H1 (cell line): ENCODE data around the gene FSCN2. TPM values are rescaled to one million over a fixed set of nuclear protein-coding genes. Genes with fewer than 3 reads are reported as not detected.
A peak's percentile ranks its signal among the peaks of the same experiment; 100 is the strongest.

Experiments used
- CTCF ChIA-PET: fragments of 300-600 bp; sonication (Branson Sonifier 250); formaldehyde crosslinking; loops from one replicate; lab custom pipeline; 2021; ENCODE audit not compliant: partially characterized antibody; lab: Charles Lee
- POLR2A ChIA-PET: fragments of 300-600 bp; sonication (Branson Sonifier 250); formaldehyde crosslinking; loops from one replicate; lab custom pipeline; 2021; ENCODE audit warnings: inconsistent platforms; ENCODE audit not compliant: partially characterized antibody; lab: Charles Lee
- DNase-seq, 2 experiments: peaks; one replicate each; pipeline versions ENCODE4 v3.0.0 to v3.0.0-alpha.2; 2010 to 2022; ENCODE audit warnings: low spot score in 2 of 2, low read depth in 1 of 2, mixed read lengths in 1 of 2
- FAIRE-seq: peaks from 2 replicates; lab custom pipeline; 2011; peaks lifted over from hg19 to GRCh38; lab: Jason Lieb, UNC
- H2AFZ ChIP-seq: 2 replicates; pipeline ENCODE4 v1.8.1; 2012; ENCODE audit warnings: low read length, inconsistent platforms
- H2AK5ac ChIP-seq: 2 replicates; pipeline ENCODE4 v1.6.1; 2013; ENCODE audit warnings: low read depth, low read length
- H2BK120ac ChIP-seq: replicated peaks from 2 replicates; pipeline ENCODE3; 2013; ENCODE audit warnings: low read depth, low read length, inconsistent platforms
- H2BK12ac ChIP-seq: 2 replicates; pipeline ENCODE4 v1.6.1; 2013; ENCODE audit warnings: low read depth, low read length
- H2BK15ac ChIP-seq: 2 replicates; pipeline ENCODE4 v1.6.1; 2013; ENCODE audit warnings: low read length
- H2BK20ac ChIP-seq: 2 replicates; pipeline ENCODE4 v1.6.1; 2013; ENCODE audit warnings: low read length
- H2BK5ac ChIP-seq: 2 replicates; pipeline ENCODE4 v1.6.1; 2013; ENCODE audit warnings: low read depth, low read length
- H3K14ac ChIP-seq: 2 replicates; pipeline ENCODE4 v1.6.1; 2013; ENCODE audit warnings: inconsistent platforms; ENCODE audit not compliant: insufficient read length
- H3K18ac ChIP-seq: 2 replicates; pipeline ENCODE4 v1.6.1; 2013; ENCODE audit warnings: low read length; ENCODE audit errors: extremely low read depth
- H3K23ac ChIP-seq: 2 replicates; pipeline ENCODE4 v1.6.1; 2013; ENCODE audit warnings: inconsistent platforms; ENCODE audit not compliant: insufficient read length
- H3K23me2 ChIP-seq: 2 replicates; pipeline ENCODE4 v1.6.1; 2013; ENCODE audit warnings: low read depth, low read length
- H3K27ac ChIP-seq: 2 replicates; pipeline ENCODE4 v1.6.1; 2011; ENCODE audit warnings: low read depth, low read length, inconsistent platforms
- H3K27me3 ChIP-seq, 4 experiments: replicated peaks in 1 of 4; 1 replicate in 1 of 4; 2 replicates in 3 of 4; pipeline versions ENCODE4 v1.6.1 to v1.8.1; 2011 to 2013; ENCODE audit warnings: low read length in 3 of 4, mild to moderate bottlenecking in 3 of 4, inconsistent platforms in 2 of 4, mixed read lengths in 2 of 4, moderate library complexity in 1 of 4; ENCODE audit not compliant: control insufficient read depth in 3 of 4, insufficient read depth in 3 of 4; ENCODE audit errors: extremely low read depth in 1 of 4
- H3K36me3 ChIP-seq, 4 experiments: 2 replicates each; pipeline versions ENCODE4 v1.6.1 to v1.8.1; 2011 to 2013; ENCODE audit warnings: mild to moderate bottlenecking in 4 of 4, low read length in 3 of 4, moderate library complexity in 2 of 4, control low read depth in 1 of 4, inconsistent platforms in 1 of 4; ENCODE audit not compliant: insufficient read depth in 4 of 4, control insufficient read depth in 2 of 4
- H3K4ac ChIP-seq: replicated peaks from 2 replicates; pipeline ENCODE3; 2013; ENCODE audit warnings: low read length, low read depth, mixed read lengths, inconsistent platforms; ENCODE audit not compliant: insufficient read length
- H3K4me1 ChIP-seq, 4 experiments: replicated peaks in 1 of 4; 1 replicate in 1 of 4; 2 replicates in 3 of 4; pipeline versions ENCODE4 v1.6.1 to v1.8.1; 2011 to 2013; ENCODE audit warnings: low read length in 3 of 4, inconsistent platforms in 2 of 4, mixed read lengths in 1 of 4; ENCODE audit not compliant: insufficient read depth in 4 of 4, control insufficient read depth in 3 of 4
- H3K4me2 ChIP-seq, 2 experiments: 2 replicates each; pipeline versions ENCODE4 v1.6.1 to v1.8.1; 2011 to 2013; ENCODE audit warnings: low read depth in 2 of 2, low read length in 2 of 2, control low read depth in 1 of 2, inconsistent platforms in 1 of 2, mild to moderate bottlenecking in 1 of 2; ENCODE audit not compliant: insufficient read depth in 1 of 2
- H3K4me3 ChIP-seq, 4 experiments: fragments of 200-600, 300-600 bp in 1 of 4; sonication (generic), shearing (Covaris generic), sonication (Bioruptor Twin) in 1 of 4; 2 replicates each; pipeline versions ENCODE4 v1.5.1 to v1.8.1; 2011 to 2016; ENCODE audit warnings: low read length in 4 of 4, low read depth in 3 of 4, control low read depth in 2 of 4, inconsistent platforms in 2 of 4, mild to moderate bottlenecking in 2 of 4, mixed read lengths in 1 of 4, moderate library complexity in 1 of 4; ENCODE audit not compliant: insufficient read depth in 2 of 4; ENCODE audit errors: extremely low read depth in 1 of 4
- H3K56ac ChIP-seq: replicated peaks from 2 replicates; pipeline ENCODE3; 2013; ENCODE audit warnings: low read depth, mild to moderate bottlenecking, mixed read lengths, low read length, inconsistent platforms; ENCODE audit not compliant: insufficient read length
- H3K79me1 ChIP-seq: 2 replicates; pipeline ENCODE4 v1.6.1; 2013; ENCODE audit warnings: low read depth, low read length, control low read depth
- H3K79me2 ChIP-seq, 2 experiments: 2 replicates each; pipeline versions ENCODE4 v1.6.1 to v1.8.1; 2012 to 2013; ENCODE audit warnings: low read length in 2 of 2, mild to moderate bottlenecking in 2 of 2, inconsistent platforms in 1 of 2; ENCODE audit not compliant: insufficient read depth in 2 of 2, control insufficient read depth in 1 of 2
- H3K9ac ChIP-seq, 4 experiments: replicated peaks in 1 of 4; 1 replicate in 1 of 4; 2 replicates in 3 of 4; pipeline versions ENCODE4 v1.6.1 to v1.8.1; 2011 to 2013; ENCODE audit warnings: low read depth in 3 of 4, low read length in 3 of 4, control low read depth in 2 of 4, mild to moderate bottlenecking in 2 of 4, moderate library complexity in 2 of 4, inconsistent platforms in 1 of 4; ENCODE audit errors: extremely low read depth in 1 of 4
- H3K9me3 ChIP-seq, 2 experiments: 2 replicates each; pipeline versions ENCODE4 v1.6.1 to v1.8.1; 2012 to 2013; ENCODE audit warnings: mild to moderate bottlenecking in 2 of 2, moderate library complexity in 2 of 2, control low read depth in 1 of 2, inconsistent platforms in 1 of 2, low read depth in 1 of 2, low read length in 1 of 2, mixed read lengths in 1 of 2; ENCODE audit not compliant: insufficient read depth in 2 of 2
- H4K20me1 ChIP-seq, 2 experiments: replicated peaks in 1 of 2; 2 replicates each; pipeline versions ENCODE3 to v1.8.1; 2011 to 2013; ENCODE audit warnings: inconsistent platforms in 2 of 2, low read length in 2 of 2, mild to moderate bottlenecking in 1 of 2; ENCODE audit not compliant: insufficient read depth in 2 of 2, control insufficient read depth in 1 of 2
- H4K5ac ChIP-seq: 2 replicates; pipeline ENCODE4 v1.6.1; 2013; ENCODE audit warnings: low read length, low read depth, mixed read lengths, inconsistent platforms; ENCODE audit not compliant: insufficient read length
- H4K8ac ChIP-seq: 2 replicates; pipeline ENCODE4 v1.8.0; 2013; ENCODE audit warnings: mild to moderate bottlenecking, moderate library complexity, low read length, inconsistent platforms; ENCODE audit not compliant: insufficient read depth; ENCODE audit errors: extremely low read depth
- H4K91ac ChIP-seq: replicated peaks from 2 replicates; pipeline ENCODE3; 2013; ENCODE audit warnings: low read length, mixed read lengths, inconsistent platforms; ENCODE audit not compliant: insufficient read length
- BACH1 ChIP-seq: IDR thresholded peaks from 2 replicates; pipeline ENCODE4 v1.6.1; 2012; ENCODE audit warnings: low read length, improper control_type of control experiment
- KDM4A ChIP-seq: IDR thresholded peaks from one replicate; pipeline ENCODE4 v1.7.1; 2012; ENCODE audit warnings: low read depth, mild to moderate bottlenecking, moderate library complexity, low read length, inconsistent platforms; ENCODE audit not compliant: severe bottlenecking
- SIN3A ChIP-seq, 2 experiments: IDR thresholded peaks in 1 of 2; conservative IDR thresholded peaks in 1 of 2; 2 replicates each; pipeline ENCODE4 v1.6.1; 2011 to 2012; ENCODE audit warnings: low read length in 2 of 2, improper control_type of control experiment in 1 of 2, low read depth in 1 of 2, mild to moderate bottlenecking in 1 of 2
- TAF1 ChIP-seq: IDR thresholded peaks from 2 replicates; pipeline ENCODE4 v1.6.1; 2011; ENCODE audit warnings: mild to moderate bottlenecking, low read depth, low read length
- TBP ChIP-seq: IDR thresholded peaks from 2 replicates; pipeline ENCODE4 v1.6.1; 2011; ENCODE audit warnings: low read depth, low read length, improper control_type of control experiment
- WGBS, 2 experiments: shearing (Covaris generic) in 1 of 2; methylation state at CpG; one replicate each; pipeline versions ENCODE4 v1.1.6 to v1.1.7; 2013 to 2015; ENCODE audit warnings: low lambda C conversion rate in 2 of 2, mixed read lengths in 2 of 2, inconsistent platforms in 1 of 2, low coverage in 1 of 2, missing lambda C conversion rate in 1 of 2; ENCODE audit not compliant: insufficient replicate concordance in 2 of 2, insufficient coverage in 1 of 2, insufficient read length in 1 of 2; ENCODE audit errors: extremely low coverage in 1 of 2, missing lambda C conversion rate in 1 of 2; 5-methylcytosine and 5-hydroxymethylcytosine counted together
- polyA plus RNA-seq, 7 experiments: library from polyadenylated mRNA; depleted of rRNA in 3 of 7; stranded (reverse) in 5 of 7; unstranded in 2 of 7; fragments of >200 nt in 5 of 7; fragments of 200-250 nt in 2 of 7; gene quantifications; 1 replicate in 5 of 7; 2 replicates in 1 of 7; 4 replicates in 1 of 7; pipeline versions ENCODE4 v1.2.1 to v1.2.3, GENCODE V29; 2011 to 2013; ENCODE audit warnings: missing spikeins in 2 of 7, mixed read lengths in 2 of 7
- total RNA-seq: library from RNA; stranded (reverse); fragmentation: NEBNext Ultra II Directional; extraction: Animal tissue kit (Norgen Biotek cat#: 25700); gene quantifications from 2 replicates; pipeline ENCODE4 v1.2.1, GENCODE V29; 2021

Gene FSCN2
- total and polyA plus RNA-seq, 2 of the 8 experiments (the other 6 are each of a cell fraction or from before 2014, with no cell fraction given): 0.18 to 0.30 TPM

DNA sequence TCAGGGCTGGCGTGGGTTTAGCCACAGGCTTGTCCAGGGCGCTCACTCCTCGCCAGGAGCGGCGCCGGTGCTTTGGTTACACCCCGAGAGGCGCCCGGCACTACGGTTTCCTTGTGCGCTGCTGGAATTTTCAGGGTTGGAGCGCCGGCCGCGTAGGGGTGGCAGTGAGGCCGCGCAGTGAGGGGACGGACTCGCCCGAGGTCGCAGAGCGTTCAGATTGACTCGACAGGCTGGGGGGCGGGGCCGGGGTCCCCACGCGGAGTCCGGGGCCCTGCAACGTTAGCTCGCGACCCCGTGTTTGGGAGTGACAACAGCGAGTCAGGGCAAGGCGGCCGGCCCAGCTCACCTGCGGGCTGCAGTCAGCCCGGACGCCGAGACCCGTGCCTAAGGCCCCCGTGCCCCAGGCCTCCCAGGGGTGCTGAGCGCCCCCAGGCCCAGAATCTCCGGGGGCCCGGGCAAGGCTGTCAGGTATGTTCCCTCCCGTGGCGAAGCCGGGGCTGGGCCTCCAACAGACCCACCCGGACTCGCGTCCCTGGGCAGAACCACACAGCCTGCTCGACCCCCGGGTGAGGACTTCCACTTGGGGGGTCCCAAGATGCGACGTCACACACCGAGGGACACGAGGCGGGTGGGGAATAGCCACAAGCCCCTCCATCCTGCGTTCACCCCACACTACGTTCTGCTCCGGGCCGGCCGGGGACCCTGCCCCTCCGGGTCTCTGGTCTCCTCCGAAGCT is 14.3 kb upstream of the FSCN2 start:
- peaks cover 31% of the 10 kb centered on the region for H3K23me2 ChIP-seq
- peaks cover 23 to 34% of the 10 kb centered on the region in 2 experiments for H4K20me1 ChIP-seq
- 3% methylated on average over 58 of the region's 64 CpGs; no CpG with 5 or more reads in 1 of the 2 experiments for WGBS, 2 experiments
- peak overlapping the region; percentile 46 for H3K56ac ChIP-seq
- TF ChIP-seq KDM4A (peak; percentile 38), TBP (0 out of 2 replicates have a peak, but pooled peaks have one; percentile 5), SIN3A (conservative IDR thresholded peaks at IDR 0.05 in 1 of 2, IDR thresholded peaks at IDR 0.05 in 1 of 2; ENCODE audit: low read depth in 1 of 2, low read length in 2 of 2) (0 out of 4 replicates have a peak, but pooled peaks of 1 of the 2 experiments have one; percentile 12), BACH1 (no peak), TAF1 (peak; percentile 14)
- no peaks in the 10 kb centered on the region for H3K9me3 ChIP-seq
- H3K9ac ChIP-seq: peak overlapping the region; percentile 46 to 77 (median 74); a peak in 6 of 7 replicates
- peak overlapping the region; percentile 95; the same call in 1 of the 2 replicates for H2BK15ac ChIP-seq
- peak overlapping the region; percentile 95 for H3K18ac ChIP-seq
- H3K27me3 ChIP-seq: peaks cover 0 to 15% (median 10%) of the 10 kb centered on the region in 4 experiments; a peak in 5 of 7 replicates
- FAIRE-seq (no peak), DNase-seq (peak in 1 of 2 experiments; percentile 82)
- peak overlapping the region; percentile 7 for H2BK120ac ChIP-seq
- POLR2A ChIA-PET: interaction anchor here (0.5 to 35.8 kb wide), 33 partner anchors 2 to 982 kb away, joined by 3 to 1004 read pairs (median 5); partner anchors contain the start of genes ACTG1, ARL16, BAHCC1 and FAAP100
- CTCF ChIA-PET: interaction anchor here (0.9 to 3.6 kb wide), 3 partner anchors 9 to 29 kb away, joined by 3 to 12 read pairs (median 3); no protein-coding TSS in a partner anchor
- peak overlapping the region; percentile 8 for H3K4ac ChIP-seq
- peak overlapping the region; percentile 34 for H4K5ac ChIP-seq
- H3K4me2 ChIP-seq: peak overlapping the region; percentile 75 to 85
- peak overlapping the region; percentile 56 to 75 (median 66) for H3K4me3 ChIP-seq
- 0 out of 2 replicates have a peak overlapping the region, but pooled peaks have one; percentile 15 for H2AK5ac ChIP-seq
- H3K14ac ChIP-seq: no peak overlapping the region
- H3K79me1 ChIP-seq: peaks cover 19% of the 10 kb centered on the region
- H3K4me1 ChIP-seq: peaks cover 0 to 30% (median 19%) of the 10 kb centered on the region in 4 experiments; a peak in 6 of 7 replicates
- peak overlapping the region; percentile 96; the same call in 1 of the 2 replicates for H4K8ac ChIP-seq
- 0 out of 2 replicates have a peak overlapping the region, but pooled peaks have one; percentile 61 for H2BK20ac ChIP-seq
- peak overlapping the region; percentile 89; the same call in 1 of the 2 replicates for H3K27ac ChIP-seq
- no peak overlapping the region for H2AFZ ChIP-seq
- H3K79me2 ChIP-seq: peaks cover 24 to 45% of the 10 kb centered on the region in 2 experiments
- peaks cover 19 to 32% (median 29%) of the 10 kb centered on the region in 4 experiments; a peak in 7 of 8 replicates for H3K36me3 ChIP-seq
- peak overlapping the region; percentile 12 for H4K91ac ChIP-seq
- peak overlapping the region; percentile 50; the same call in 1 of the 2 replicates for H2BK12ac ChIP-seq
- no peak overlapping the region for H3K23ac ChIP-seq
- peak overlapping the region; percentile 83 for H2BK5ac ChIP-seq
